B cell (primary cell): Measurements from ENCODE around the gene KCNN2. TPM values are rescaled to one million over a fixed set of nuclear protein-coding genes. Genes with fewer than 3 reads are reported as not detected.

Source experiments
- ATAC-seq: fragments of 200-7000 bp; cut with Tn5 transposase; one replicate; pipeline ENCODE4 v1.10.0; 2021; ENCODE audit warnings: low read depth, mild to moderate bottlenecking, moderate number of reproducible peaks, moderate library complexity
- CTCF ChIA-PET: fragments of 350-600 bp; sonication (Branson Sonifier 250); formaldehyde crosslinking; loops from one replicate; lab custom pipeline; 2021; ENCODE audit warnings: antibody characterized with exemption, inconsistent platforms; lab: Charles Lee
- POLR2A ChIA-PET: fragments of 350-600 bp; sonication (Branson Sonifier 250); formaldehyde crosslinking; loops from one replicate; lab custom pipeline; 2021; ENCODE audit warnings: antibody characterized with exemption; lab: Charles Lee
- DNase-seq: peaks from one replicate; pipeline ENCODE4 v3.0.0; 2013
- H2AFZ ChIP-seq: 2 replicates; pipeline ENCODE4 v1.6.1; 2012; ENCODE audit warnings: mild to moderate bottlenecking, low read depth, low read length; ENCODE audit not compliant: insufficient read depth, poor library complexity, severe bottlenecking
- H3K27ac ChIP-seq, 2 donors: 1 replicate in 1 of 2; 2 replicates in 1 of 2; pipeline ENCODE4 v1.5.1; 2012 to 2013; ENCODE audit warnings: low read length in 2 of 2, mild to moderate bottlenecking in 2 of 2, moderate library complexity in 1 of 2
- H3K27me3 ChIP-seq, 4 experiments: fragments of 200-600 bp in 1 of 4; sonication (generic) in 1 of 4; replicated peaks in 1 of 4; 1 replicate in 2 of 4; 2 replicates in 2 of 4; pipeline versions ENCODE4 v1.6.1 to v1.7.0; 2013 to 2016; ENCODE audit warnings: low read length in 3 of 4, mild to moderate bottlenecking in 2 of 4, mixed read lengths in 1 of 4, moderate library complexity in 1 of 4; ENCODE audit not compliant: insufficient read depth in 4 of 4, control insufficient read depth in 3 of 4; ENCODE audit errors: control extremely low read depth in 1 of 4
- H3K36me3 ChIP-seq, 2 experiments: replicated peaks in 1 of 2; 1 replicate in 1 of 2; 2 replicates in 1 of 2; pipeline versions ENCODE4 v1.6.1 to v1.7.1; 2013; ENCODE audit warnings: low read length in 1 of 2; ENCODE audit not compliant: insufficient read depth in 2 of 2, control insufficient read depth in 1 of 2; ENCODE audit errors: control extremely low read depth in 1 of 2, extremely low read depth in 1 of 2
- H3K4me1 ChIP-seq, 2 donors: fragments of 200-600 bp in 1 of 2; sonication (generic) in 1 of 2; 1 replicate in 1 of 2; 2 replicates in 1 of 2; pipeline versions ENCODE4 v1.5.1 to v1.6.1; 2013 to 2017; ENCODE audit warnings: low read length in 2 of 2; ENCODE audit not compliant: control insufficient read depth in 2 of 2, insufficient read depth in 2 of 2
- H3K4me2 ChIP-seq: replicated peaks from 2 replicates; pipeline ENCODE3; 2012; ENCODE audit warnings: mild to moderate bottlenecking, low read depth, low read length; ENCODE audit not compliant: poor library complexity, severe bottlenecking
- H3K4me3 ChIP-seq, 5 experiments: fragments of 200-600 bp in 1 of 5; sonication (generic) in 1 of 5; 1 replicate in 3 of 5; 2 replicates in 2 of 5; pipeline versions ENCODE4 v1.5.1 to v1.7.0; 2011 to 2016; ENCODE audit warnings: low read length in 4 of 5, mild to moderate bottlenecking in 4 of 5, low read depth in 2 of 5, control low read depth in 1 of 5, moderate library complexity in 1 of 5; ENCODE audit not compliant: insufficient read depth in 1 of 5; ENCODE audit errors: control extremely low read depth in 1 of 5, extremely low read depth in 1 of 5
- H3K79me2 ChIP-seq: fragments of 200-600 bp; sonication (generic); one replicate; pipeline ENCODE4 v1.6.0; 2016; ENCODE audit warnings: low read length; ENCODE audit not compliant: control insufficient read depth, insufficient read depth
- H3K9ac ChIP-seq: fragments of 200-600 bp; sonication (generic); 2 replicates; pipeline ENCODE4 v1.6.1; 2017; ENCODE audit warnings: mild to moderate bottlenecking, low read length, moderate library complexity
- H3K9me3 ChIP-seq, 3 donors: one replicate each; pipeline versions ENCODE4 v1.6.1 to v1.7.1; 2013; ENCODE audit warnings: low read length in 2 of 3; ENCODE audit not compliant: control insufficient read depth in 2 of 3, insufficient read depth in 1 of 3; ENCODE audit errors: control extremely low read depth in 1 of 3
- H4K20me1 ChIP-seq: 2 replicates; pipeline ENCODE4 v1.6.0; 2012; ENCODE audit warnings: mild to moderate bottlenecking, low read length; ENCODE audit not compliant: insufficient read depth, control insufficient read depth, poor library complexity, severe bottlenecking
- H3K27ac Mint-ChIP-seq: one replicate; pipeline ENCODE4 v1.8.0; 2021; ENCODE audit warnings: mixed read lengths
- H3K27me3 Mint-ChIP-seq: one replicate; pipeline ENCODE4 v1.8.0; 2021; ENCODE audit warnings: mixed read lengths
- H3K4me1 Mint-ChIP-seq: one replicate; pipeline ENCODE4 v1.8.0; 2021; ENCODE audit warnings: mixed read lengths
- H3K4me3 Mint-ChIP-seq: one replicate; pipeline ENCODE4 v1.8.0; 2021; ENCODE audit warnings: mixed read lengths
- H3K9me3 Mint-ChIP-seq: one replicate; pipeline ENCODE4 v1.8.0; 2022; ENCODE audit warnings: mixed read lengths; ENCODE audit not compliant: insufficient read depth
- CTCF ChIP-seq: fragments of 200-600 bp; IDR thresholded peaks from one replicate; pipeline ENCODE4 v1.8.0; 2022; ENCODE audit warnings: antibody characterized with exemption, mild to moderate bottlenecking
- EZH2 ChIP-seq: IDR thresholded peaks from 2 replicates; pipeline ENCODE4 v1.6.1; 2012; ENCODE audit warnings: borderline replicate concordance, low read depth, mild to moderate bottlenecking, moderate library complexity, low read length; ENCODE audit not compliant: insufficient read depth, poor library complexity, severe bottlenecking
- WGBS: methylation state at CpG from one replicate; pipeline ENCODE4 v1.1.5; 2013; ENCODE audit warnings: missing lambda C conversion rate; ENCODE audit not compliant: insufficient coverage; 5-methylcytosine and 5-hydroxymethylcytosine counted together
- intact Hi-C: fragments of 100-400 bp; cut with micrococcal nuclease; formaldehyde crosslinking; loops from one replicate; pipeline ENCODE4 v1.10.0; 2022
- polyA plus RNA-seq: library from polyadenylated mRNA; depleted of rRNA; stranded (reverse); fragments of >200 nt; gene quantifications from 2 replicates; pipeline ENCODE4 v1.2.3, GENCODE V29; 2012
- total RNA-seq, 2 donors: library from RNA; stranded (reverse); fragments of 120-200 nt in 1 of 2; gene quantifications; 1 replicate in 1 of 2; 2 replicates in 1 of 2; pipeline versions ENCODE4 v1.2.3 to v1.2.4, GENCODE V29; 2013 to 2022

The KCNN2 gene
- total and polyA plus RNA-seq, 2 donors (not counting 1 experiment from before 2014, with no cell fraction given), result not detected

- Histone ChIP-seq H3K9me3 (no peaks in the 10 kb centered on the region), H4K20me1 (no peaks in the 10 kb centered on the region), H3K27ac (no peak overlapping the region), H3K9ac (no peak overlapping the region), H3K36me3 (no peaks in the 10 kb centered on the region), H3K79me2 (no peaks in the 10 kb centered on the region), H3K4me2 (no peak overlapping the region), H3K4me3 (no peak overlapping the region), H3K27me3 (no peaks in the 10 kb centered on the region), H3K4me1 (no peaks in the 10 kb centered on the region), H2AFZ (no peak overlapping the region)
- H3K27ac Mint-ChIP-seq, result no peak overlapping the region
- ChIA-PET CTCF (no interaction called here), POLR2A (no interaction called here)
- ATAC-seq, result no peak
- no peaks in the 10 kb centered on the region for H3K27me3 Mint-ChIP-seq
- no CpG with 5 or more reads among the region's 1 CpG for WGBS
- no peak overlapping the region for H3K4me3 Mint-ChIP-seq
- H3K9me3 Mint-ChIP-seq, result no peaks in the 10 kb centered on the region
- DNase-seq, result no peak
- TF ChIP-seq CTCF, result no peak
- no peak for TF ChIP-seq EZH2
- intact Hi-C loops, result no loop called here
- H3K4me1 Mint-ChIP-seq, result no peaks in the 10 kb centered on the region
These were observed 42.0 kb upstream of the KCNN2 start for GRCh38 chr5:114319821-114320220.

GRCh38 chr5:114324282-114324681, 37.6 kb upstream of the KCNN2 start:
- H2AFZ ChIP-seq, result no peak overlapping the region
- ChIA-PET POLR2A (no interaction called here), CTCF (no interaction called here)
- no peak overlapping the region for H3K27ac ChIP-seq
- no peaks in the 10 kb centered on the region for H3K9me3 ChIP-seq
- no peaks in the 10 kb centered on the region for H3K79me2 ChIP-seq
- H4K20me1 ChIP-seq, result no peaks in the 10 kb centered on the region
- H3K4me3 Mint-ChIP-seq, result no peak overlapping the region
- H3K9ac ChIP-seq, result no peak overlapping the region
- ATAC-seq (no peak), DNase-seq (no peak)
- H3K4me2 ChIP-seq, result no peak overlapping the region
- no peaks in the 10 kb centered on the region for H3K4me1 ChIP-seq
- TF ChIP-seq CTCF (no peak), EZH2 (no peak)
- H3K27ac Mint-ChIP-seq, result no peak overlapping the region
- peaks cover 3% of the 10 kb centered on the region for H3K27me3 Mint-ChIP-seq
- no peaks in the 10 kb centered on the region for H3K36me3 ChIP-seq
- no peaks in the 10 kb centered on the region for H3K4me1 Mint-ChIP-seq
- H3K27me3 ChIP-seq, result no peaks in the 10 kb centered on the region
- WGBS, result no CpG with 5 or more reads among the region's 1 CpG
- no peaks in the 10 kb centered on the region for H3K9me3 Mint-ChIP-seq
- no peak overlapping the region for H3K4me3 ChIP-seq
- intact Hi-C loops, result no loop called here
